Erythroblast (primary cell): Measurements from ENCODE around the gene ARID1B.

Experiments
- GATA1 ChIP-seq: IDR thresholded peaks from 2 replicates; pipeline ENCODE4 v1.6.1; 2011; ENCODE audit warnings: low read depth, mild to moderate bottlenecking, control low read depth, low read length, moderate library complexity
- POLR2A ChIP-seq: IDR thresholded peaks from 2 replicates; pipeline ENCODE4 v1.6.1; 2011; ENCODE audit warnings: mild to moderate bottlenecking, low read length

DNA sequence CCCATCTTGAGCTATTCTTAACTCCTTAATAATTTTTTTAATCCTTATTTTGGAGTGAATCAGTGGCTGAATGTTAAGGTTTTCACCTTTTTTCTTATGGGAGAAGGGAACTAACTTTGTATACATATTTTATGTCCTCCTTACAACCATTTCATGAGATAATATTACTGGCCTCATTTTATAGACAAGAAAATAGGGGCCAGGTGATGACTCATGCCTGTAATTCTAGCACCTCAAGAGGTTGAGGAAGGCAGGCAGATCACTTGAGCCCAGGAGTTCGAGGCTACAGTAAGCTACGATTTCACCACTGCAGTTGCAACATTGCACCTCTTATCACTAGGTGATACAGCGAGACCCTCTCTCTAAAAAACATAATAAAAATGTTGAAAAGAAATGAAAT is 417.5 kb downstream of the ARID1B start:
- TF ChIP-seq POLR2A (no peak), GATA1 (no peak)
